ENCODE data around the gene RAB5IF.
A peak's percentile ranks its signal among the peaks of the same experiment; 100 is the strongest.
"Not testable (repeated sequence)": the region's sequence is repeated elsewhere in the genome, so short reads cannot be mapped to it uniquely, and the experiment has no call there.

The RAB5IF gene

GRCh38 chr20:36605399-36606157, at the start of gene RAB5IF:
Gene RAB5IF, plus strand, starts transcription at chr20:36605779. Its CDS starts 173 bp downstream, at chr20:36605952.
- TF ChIP-seq CTCF (IDR thresholded peaks at IDR 0.05; ENCODE audit: control insufficient read depth, extremely low read depth, insufficient read depth), result peak; percentile 99
- DNase-seq (ENCODE audit: low read depth), result peak; percentile 96
- H3K4me3 ChIP-seq (ENCODE audit: low read depth, low read length), result peak within 1 kb of the TSS; percentile 98

GRCh38 chr20:36562724-36563123, 42.9 kb upstream of the RAB5IF start:
- TF ChIP-seq CTCF (IDR thresholded peaks at IDR 0.05; ENCODE audit: control insufficient read depth, extremely low read depth, insufficient read depth), result no peak
- no peak overlapping the region for H3K4me3 ChIP-seq (ENCODE audit: low read depth, low read length)
- no peak for DNase-seq (ENCODE audit: low read depth)

GRCh38 chr20:36563374-36563773, 42.2 kb upstream of the RAB5IF start:
- no peak for TF ChIP-seq CTCF (IDR thresholded peaks at IDR 0.05; ENCODE audit: control insufficient read depth, extremely low read depth, insufficient read depth)
- DNase-seq (ENCODE audit: low read depth), result no peak
- no peak overlapping the region for H3K4me3 ChIP-seq (ENCODE audit: low read depth, low read length)

- not testable (repeated sequence) for DNase-seq (ENCODE audit: low read depth); H3K4me3 ChIP-seq (ENCODE audit: low read depth, low read length)
Observed at GRCh38 chr20:36564078-36564725, 41.4 kb upstream of the RAB5IF start.

GRCh38 chr20:36564726-36565121, 40.9 kb upstream of the RAB5IF start:
- not testable (repeated sequence) for H3K4me3 ChIP-seq (ENCODE audit: low read depth, low read length); DNase-seq (ENCODE audit: low read depth)

GRCh38 chr20:36565520-36565919, 40.1 kb upstream of the RAB5IF start:
- TF ChIP-seq CTCF (IDR thresholded peaks at IDR 0.05; ENCODE audit: control insufficient read depth, extremely low read depth, insufficient read depth), result no peak
- no peak overlapping the region for H3K4me3 ChIP-seq (ENCODE audit: low read depth, low read length)

GRCh38 chr20:36569847-36570429, 35.6 kb upstream of the RAB5IF start:
- no peak overlapping the region for H3K4me3 ChIP-seq (ENCODE audit: low read depth, low read length)
- TF ChIP-seq CTCF (IDR thresholded peaks at IDR 0.05; ENCODE audit: control insufficient read depth, extremely low read depth, insufficient read depth), result no peak
- no peak for DNase-seq (ENCODE audit: low read depth)

More at GRCh38 chr20:36565520-36565919, 40.1 kb upstream of the RAB5IF start:
- DNase-seq (ENCODE audit: low read depth), result no peak
